Effector CD4-positive, alpha-beta T cell (primary cell): ENCODE results near the gene FUBP3.

Source experiments
- DNase-seq: peaks from one replicate; pipeline ENCODE4 v3.0.0-alpha.2; 2020

The FUBP3 gene

GRCh38 chr9:130634801-130635200 lies 55.4 kb downstream of the FUBP3 start:
- no peak for DNase-seq

DNA sequence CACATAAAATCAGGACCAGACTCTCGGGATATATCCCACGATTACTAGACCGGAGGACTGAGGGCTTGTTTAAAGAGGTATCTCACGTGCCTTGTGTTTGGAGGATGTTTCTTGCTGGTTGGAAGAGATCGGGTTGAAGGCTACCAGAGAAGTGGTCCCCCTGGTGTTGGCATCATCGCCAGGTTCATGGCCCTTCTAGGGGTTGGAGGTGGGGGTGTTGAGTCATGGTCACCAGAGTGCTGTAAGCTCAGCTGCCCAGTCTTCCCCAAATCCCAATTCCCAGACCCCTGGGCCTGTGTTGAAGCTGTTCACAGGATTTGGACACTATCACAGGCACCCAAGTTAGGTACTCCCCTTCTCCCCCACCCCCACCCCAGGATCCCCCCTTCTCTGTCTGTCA lies 55.9 kb downstream of the FUBP3 start:
- no peak for DNase-seq

DNA sequence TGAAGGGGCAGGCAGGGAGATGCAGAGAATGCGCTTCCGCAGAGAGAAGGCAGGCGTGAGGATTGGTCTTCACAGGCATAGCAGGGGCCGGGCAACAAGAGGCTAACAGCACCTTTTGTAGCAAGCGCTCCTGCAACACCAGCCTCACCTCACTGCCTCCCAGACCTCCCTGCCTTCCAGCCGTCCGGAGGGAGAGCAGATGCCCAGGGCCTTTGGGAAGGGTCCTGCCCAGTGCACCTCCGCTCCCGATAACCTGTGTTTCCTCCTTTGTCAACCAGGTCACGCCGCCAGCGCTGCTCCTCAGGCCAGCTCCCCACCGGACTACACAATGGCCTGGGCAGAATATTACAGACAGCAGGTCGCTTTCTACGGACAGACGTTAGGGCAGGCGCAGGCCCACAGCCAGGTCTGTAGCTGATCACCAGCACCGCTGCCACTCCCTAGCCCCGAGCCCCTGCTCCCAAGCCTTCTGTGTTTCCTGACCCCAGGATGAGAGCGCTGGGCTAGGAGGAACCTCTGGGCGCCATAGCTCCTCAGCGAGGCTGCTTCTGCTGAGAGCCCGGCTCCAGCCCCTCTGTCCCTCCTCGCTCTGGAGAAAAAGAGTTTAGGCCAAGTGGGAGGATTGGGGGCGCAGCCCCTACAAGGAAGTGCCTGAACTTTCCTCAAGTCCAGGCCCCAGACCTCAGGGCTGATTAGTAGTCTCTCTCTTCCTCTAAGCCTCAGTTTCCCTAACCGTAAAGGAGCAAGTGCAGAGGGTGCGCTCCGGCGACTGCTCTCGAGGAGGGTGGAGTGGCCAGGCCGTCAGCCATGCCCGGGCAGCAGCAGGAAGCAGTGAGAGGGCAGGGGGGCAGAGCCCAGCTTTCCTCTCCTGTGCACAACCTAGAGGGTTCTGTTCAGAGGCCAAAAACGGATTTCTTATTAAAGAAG lies 56.6 kb downstream of the FUBP3 start:
- DNase-seq, result no peak

DNA sequence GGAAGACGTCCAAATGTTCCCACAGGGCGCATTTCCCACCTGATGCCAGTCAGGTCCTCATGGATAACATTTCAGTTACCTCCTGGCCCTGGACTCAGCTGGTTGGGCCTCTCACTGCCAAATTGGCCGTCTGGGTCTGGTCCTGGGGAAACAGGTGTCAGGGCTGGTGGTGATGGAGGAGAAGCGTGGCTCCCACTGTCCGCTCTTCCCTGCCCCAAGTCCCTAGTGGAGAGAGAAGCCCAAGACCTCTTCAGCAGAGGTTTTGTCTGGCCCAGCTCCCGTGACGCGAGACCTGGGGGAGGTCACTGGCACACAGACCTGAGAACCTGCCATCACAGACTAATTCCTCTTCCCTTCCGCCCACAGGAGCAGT lies 57.3 kb downstream of the FUBP3 start:
- no peak for DNase-seq

GRCh38 chr9:130638284-130639123 lies 59.1 kb downstream of the FUBP3 start:
- no peak for DNase-seq

- no peak for DNase-seq
These were observed 59.9 kb downstream of the FUBP3 start for GRCh38 chr9:130639124-130639765.

- DNase-seq, result no peak
These were observed 60.6 kb downstream of the FUBP3 start for GRCh38 chr9:130639866-130640555.

GRCh38 chr9:130640681-130641080 lies 61.3 kb downstream of the FUBP3 start:
- DNase-seq, result no peak

GRCh38 chr9:130642926-130643325 lies 63.5 kb downstream of the FUBP3 start:
- no peak for DNase-seq

DNA sequence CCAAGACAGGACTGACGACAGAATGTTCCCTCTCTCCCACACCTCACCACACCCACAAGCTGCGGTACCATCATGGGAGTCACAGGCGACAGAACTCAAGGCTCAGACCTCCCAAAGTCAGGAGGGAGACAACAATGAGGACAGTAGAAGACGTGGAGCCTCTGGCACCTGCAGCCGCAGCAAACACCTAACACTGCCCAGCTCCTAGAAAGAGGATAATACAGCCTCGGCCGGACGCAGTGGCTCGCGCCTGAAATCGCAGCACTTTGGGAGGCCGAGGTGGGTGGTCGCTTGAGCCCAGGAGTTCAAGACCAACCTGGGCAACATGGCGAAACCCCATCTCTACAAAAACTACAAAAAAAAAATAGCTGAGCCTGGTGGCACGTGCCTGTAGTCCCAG lies 71.8 kb downstream of the FUBP3 start:
- DNase-seq, result no peak

DNA sequence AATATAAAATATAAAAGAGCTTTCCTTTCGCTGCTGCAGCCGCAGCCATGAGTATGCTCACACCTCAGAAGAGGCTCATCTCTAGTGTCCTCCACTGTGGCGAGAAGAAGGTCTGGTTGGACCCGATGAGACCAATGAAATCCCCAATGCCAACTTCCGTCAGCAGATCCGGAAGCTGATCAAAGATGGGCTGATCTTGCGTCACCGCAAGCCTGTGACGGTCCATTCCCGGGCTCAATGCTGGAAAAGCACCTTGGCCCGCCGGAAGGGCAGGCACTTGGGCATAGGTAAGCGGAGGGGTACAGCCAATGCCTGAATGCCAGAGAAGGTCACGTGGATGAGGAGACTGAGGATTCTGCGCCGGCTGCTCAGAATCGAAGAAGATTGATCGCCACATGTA lies 72.4 kb downstream of the FUBP3 start:
- DNase-seq, result no peak

DNA sequence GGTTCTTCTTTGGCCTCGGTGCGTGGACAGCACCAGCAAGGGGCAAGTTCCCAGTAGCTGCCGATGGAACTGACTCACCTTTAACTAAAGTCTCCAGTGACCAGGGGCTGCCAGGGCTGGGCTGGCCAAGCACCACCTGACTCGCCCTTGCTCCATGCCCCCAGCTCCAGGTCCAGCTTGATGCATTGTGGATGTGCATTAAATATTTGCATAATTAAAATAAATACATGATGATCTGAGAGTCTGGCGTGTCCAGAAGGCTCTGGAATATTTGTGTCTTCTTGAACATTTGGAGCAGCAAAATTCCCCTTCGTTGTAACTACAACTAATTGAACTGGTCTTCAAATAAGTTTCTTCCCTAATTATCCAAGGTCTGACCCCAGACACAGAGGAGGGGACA lies 75.5 kb downstream of the FUBP3 start:
- no peak for DNase-seq

DNA sequence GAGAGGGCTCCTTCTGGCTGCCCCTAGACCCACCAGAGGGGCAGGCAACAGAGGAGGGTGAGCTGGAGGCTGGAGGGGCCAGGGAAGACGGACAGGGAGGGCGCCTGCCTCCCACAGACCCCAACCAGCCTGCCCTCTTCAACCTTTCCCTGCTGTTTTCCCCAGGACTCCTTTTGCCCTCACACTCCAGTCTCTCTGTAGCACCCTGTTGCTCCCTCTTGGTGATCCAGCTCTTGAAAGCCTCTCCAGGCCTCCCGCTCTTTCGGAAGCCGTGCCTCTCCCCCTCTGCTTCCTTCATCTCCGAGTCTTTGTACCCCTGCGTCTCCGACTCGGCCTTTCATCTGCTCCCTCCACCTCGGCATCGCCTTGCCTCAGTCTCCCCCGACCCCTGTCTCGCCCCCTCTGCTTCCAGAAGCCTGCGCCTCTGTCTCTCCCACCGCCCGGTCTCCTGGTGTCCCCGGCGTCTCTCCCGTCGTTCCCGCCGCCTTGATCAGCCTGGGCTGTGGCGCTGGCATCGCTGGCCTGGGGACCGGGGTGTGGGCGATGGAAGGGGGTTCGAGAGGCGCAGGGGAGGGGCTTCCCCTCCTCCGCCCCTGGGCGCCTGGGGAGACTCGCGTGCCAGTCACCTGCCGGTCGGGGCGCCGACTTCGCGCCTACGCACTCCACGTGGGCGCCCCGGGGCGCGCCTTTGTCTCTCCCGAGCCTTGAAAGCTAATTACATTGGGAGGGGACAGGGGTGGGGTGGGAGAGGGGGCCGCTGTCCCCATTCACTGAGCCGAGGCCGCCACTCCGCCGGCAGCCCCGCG lies 79.7 kb downstream of the FUBP3 start:
- no peak for DNase-seq

DNA sequence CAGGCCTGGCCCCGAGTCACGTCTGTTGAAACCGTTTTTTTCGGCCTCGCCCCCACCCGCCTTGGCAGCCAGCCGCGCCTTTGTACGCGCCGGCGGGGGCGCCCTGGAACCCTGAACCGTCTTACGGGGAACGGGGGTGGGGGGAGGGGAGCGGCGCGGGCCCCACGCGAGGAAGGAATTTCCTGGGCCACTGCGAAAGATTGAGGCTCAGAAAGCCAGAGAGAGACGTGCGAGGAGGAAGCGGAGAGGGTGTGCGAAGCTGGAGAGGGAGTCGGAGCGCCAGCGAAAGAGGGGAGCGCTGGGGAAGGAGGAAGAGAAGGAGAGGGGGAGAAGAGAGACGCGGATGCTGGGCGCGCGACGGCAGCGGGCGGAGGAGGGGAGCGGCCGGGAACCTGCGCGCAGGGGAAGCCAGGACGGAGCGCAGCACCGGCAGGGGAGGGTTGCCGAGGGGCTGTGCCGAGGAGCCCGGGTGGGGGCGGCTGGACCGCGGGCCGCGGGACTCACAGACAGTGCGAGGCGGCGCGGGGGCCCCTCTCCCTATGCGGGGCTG lies 80.4 kb downstream of the FUBP3 start:
- DNase-seq, result no peak

DNA sequence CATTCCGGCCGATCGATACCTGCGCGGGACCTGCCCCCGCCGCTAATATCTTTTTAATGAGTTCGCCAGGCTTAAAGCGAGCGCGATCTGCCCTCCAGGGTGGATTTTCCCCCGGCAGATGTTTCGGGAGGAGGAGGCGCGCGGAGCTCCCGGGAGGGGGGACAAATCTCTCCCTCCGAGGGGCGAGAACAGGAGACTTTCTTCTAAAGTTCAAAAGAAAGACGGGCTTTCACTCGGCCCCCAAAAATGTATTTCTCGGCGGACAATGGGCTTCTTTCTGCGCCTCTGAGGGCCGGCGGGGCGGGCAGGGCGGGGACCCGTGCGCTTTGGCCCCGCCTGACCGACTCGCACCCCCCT lies 80.9 kb downstream of the FUBP3 start:
- no peak for DNase-seq

- no peak for DNase-seq
These were observed 81.5 kb downstream of the FUBP3 start for GRCh38 chr9:130660683-130661450.

- no peak for DNase-seq
These were observed 82.2 kb downstream of the FUBP3 start for GRCh38 chr9:130661451-130662098.

DNA sequence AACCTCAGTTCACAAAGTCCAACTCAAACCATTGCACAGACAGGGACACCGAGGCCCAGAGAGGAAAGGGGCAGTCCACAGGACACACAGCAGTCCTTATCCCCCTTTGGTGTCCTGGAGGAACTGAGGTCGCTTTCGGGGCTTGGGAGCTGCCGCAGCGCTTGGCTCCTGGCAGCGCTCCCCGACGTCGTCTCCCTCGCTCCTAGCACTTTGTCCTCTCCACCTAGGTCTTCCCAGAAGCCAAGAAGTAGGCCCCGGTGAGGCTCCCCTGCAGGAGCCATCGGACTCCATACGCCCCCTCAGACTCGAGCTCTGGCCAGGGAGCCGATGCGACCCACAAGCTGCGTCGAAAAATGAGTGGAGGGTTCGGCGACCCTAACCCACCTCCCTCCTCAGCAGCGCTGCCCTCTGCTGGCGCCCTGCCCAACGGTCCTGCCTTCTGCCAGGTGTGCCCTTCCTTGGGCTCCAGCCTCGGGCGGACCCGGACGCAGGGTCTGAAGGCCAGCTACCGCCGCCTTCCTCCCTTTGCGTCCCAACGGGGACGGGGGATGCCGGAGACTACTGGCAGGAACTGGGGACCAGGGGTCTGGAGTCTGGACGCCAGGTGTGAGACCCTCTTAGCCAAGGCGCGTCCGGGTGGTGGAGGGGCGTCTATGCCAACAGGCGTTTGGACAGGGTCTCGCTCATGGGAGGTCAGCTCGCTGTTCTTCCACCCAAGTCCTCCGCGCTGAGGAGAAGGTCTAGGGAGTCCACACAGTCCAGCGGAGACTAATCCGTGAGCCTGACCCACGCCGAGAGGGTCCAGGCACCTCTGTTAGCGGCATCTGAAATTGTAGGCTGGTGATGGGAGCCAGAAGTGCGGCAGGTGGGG lies 83.0 kb downstream of the FUBP3 start:
- no peak for DNase-seq

DNA sequence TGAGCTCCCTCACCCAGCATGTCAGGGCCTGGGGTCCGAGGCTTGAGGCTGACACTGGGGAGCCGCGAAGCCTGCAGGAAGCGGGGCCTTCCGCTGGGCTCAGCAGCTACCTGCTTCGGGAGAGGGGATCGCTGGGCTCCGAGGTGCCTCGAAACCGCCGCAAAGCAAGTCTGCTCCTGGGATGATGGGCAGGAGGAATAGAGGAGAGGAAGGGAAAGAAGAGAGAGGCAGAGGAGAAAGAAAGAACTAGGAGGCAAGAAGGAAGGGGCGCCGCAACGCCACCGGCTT lies 83.5 kb downstream of the FUBP3 start:
- no peak for DNase-seq
